ENCODE results near the gene PSKH1. TPM values are rescaled to one million over a fixed set of nuclear protein-coding genes. Genes with fewer than 3 reads are reported as not detected.

Gene PSKH1
- total and polyA plus RNA-seq, 4 donors: 11.8 to 32.9 (median 21.2) TPM

DNA sequence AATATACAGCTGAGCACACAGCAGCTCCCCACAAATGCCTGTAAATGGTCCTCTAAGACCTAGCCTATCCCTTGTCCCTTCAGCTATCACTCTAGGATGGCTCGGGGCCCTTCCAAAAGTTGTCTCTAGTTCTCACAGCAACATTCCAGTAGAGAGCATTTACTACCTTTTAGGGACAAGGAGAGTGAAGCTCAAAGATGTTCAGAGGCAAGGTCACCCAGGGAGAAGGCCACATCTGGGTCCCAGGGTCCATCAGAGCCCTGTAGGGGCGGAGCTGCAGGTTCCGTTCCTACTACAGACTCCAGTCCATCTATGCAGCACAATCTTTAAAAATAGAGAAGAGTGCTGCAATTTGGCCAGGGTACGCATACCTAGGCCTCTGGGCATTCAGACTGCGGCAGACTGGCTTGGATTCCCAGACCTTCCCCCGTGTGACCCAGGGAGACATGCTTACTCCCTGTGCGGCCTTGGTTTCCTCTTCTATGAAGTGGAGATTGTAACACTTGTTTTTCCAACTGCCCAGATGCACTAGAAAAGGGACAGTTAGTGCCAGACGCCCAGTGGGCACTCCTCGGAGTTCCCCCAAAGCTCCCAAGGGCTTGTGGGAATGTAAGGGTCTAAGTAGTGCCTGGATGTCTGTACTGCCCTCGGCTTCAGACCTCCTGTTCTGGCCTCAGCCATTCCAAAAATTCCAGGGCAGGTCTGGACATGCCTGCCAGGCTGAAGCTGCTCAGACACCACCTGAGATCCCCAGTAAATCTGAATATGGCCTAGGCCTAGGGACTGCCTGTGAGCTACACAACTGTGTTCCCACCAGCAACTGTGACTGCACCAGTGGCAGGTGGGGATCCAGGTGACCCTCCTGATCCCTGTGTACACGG lies 72.9 kb downstream of the PSKH1 start:
- peak overlapping the region; percentile 49 to 94 for H3K27ac ChIP-seq (ENCODE audit: low read depth in 1 of 2, low read length in 1 of 2)
- H3K9ac ChIP-seq (ENCODE audit: insufficient read depth in 1 of 2, low read length in 2 of 2): peak overlapping the region in 1 of 2 donors; percentile 95
- H3K27me3 ChIP-seq (ENCODE audit: control insufficient read depth in 3 of 3, insufficient read depth in 3 of 3, low read length in 2 of 3): no peaks in the 10 kb centered on the region
- no peak for DNase-seq
- 65 to 85% methylated on average over 11 of the region's 11 CpGs for WGBS, 2 donors
- H3K36me3 ChIP-seq (ENCODE audit: control insufficient read depth in 4 of 4, insufficient read depth in 4 of 4, low read length in 4 of 4): peaks cover 0 to 30% (median 14%) of the 10 kb centered on the region in 4 donors
- H3K9me3 ChIP-seq (ENCODE audit: control insufficient read depth in 4 of 4, insufficient read depth in 3 of 4, low read length in 3 of 4): no peaks in the 10 kb centered on the region
- no peak for ATAC-seq (ENCODE audit: insufficient read depth, low FRiP score)
- TF ChIP-seq, protein P1, sequence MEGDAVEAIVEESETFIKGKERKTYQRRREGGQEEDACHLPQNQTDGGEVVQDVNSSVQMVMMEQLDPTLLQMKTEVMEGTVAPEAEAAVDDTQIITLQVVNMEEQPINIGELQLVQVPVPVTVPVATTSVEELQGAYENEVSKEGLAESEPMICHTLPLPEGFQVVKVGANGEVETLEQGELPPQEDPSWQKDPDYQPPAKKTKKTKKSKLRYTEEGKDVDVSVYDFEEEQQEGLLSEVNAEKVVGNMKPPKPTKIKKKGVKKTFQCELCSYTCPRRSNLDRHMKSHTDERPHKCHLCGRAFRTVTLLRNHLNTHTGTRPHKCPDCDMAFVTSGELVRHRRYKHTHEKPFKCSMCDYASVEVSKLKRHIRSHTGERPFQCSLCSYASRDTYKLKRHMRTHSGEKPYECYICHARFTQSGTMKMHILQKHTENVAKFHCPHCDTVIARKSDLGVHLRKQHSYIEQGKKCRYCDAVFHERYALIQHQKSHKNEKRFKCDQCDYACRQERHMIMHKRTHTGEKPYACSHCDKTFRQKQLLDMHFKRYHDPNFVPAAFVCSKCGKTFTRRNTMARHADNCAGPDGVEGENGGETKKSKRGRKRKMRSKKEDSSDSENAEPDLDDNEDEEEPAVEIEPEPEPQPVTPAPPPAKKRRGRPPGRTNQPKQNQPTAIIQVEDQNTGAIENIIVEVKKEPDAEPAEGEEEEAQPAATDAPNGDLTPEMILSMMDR (IDR thresholded peaks at IDR 0.05; ENCODE audit: control extremely low read depth, extremely low read depth): no peak
- peaks cover 12 to 38% (median 19%) of the 10 kb centered on the region in 5 donors for H3K4me1 ChIP-seq (ENCODE audit: control insufficient read depth in 5 of 5, insufficient read depth in 5 of 5, low read length in 5 of 5)
- H3K4me3 ChIP-seq: no peak overlapping the region

DNA sequence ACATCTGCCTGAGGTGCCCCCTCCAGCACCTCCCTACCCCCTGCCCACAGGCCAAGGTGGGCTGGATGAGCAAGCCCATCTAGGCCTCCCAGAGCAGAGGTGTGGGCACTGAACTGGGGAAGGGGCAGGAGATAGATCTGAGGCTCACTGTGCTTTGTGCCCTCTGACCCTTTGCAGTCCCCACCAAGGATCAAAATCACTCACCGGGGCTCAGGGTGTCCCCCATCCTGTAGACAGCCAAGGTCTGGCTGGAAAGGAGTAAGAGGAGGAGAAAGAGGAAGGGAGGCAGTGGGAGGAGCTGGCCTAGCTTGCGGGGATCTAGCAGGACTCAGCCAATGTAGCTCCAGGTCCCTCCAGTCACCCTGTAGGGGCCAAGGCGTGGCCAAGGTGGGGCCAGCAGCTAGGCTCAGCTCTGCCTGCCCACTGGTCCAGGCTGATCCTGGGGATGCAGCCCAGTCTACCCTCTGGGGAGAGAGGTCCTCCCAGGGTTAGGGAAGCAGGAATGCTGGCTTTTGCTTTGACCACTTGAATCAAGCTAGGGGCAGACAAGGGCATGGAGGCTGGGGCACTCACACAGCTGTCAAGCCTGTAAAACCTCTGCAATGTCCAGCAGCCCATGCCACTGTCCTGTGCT lies 73.6 kb downstream of the PSKH1 start:
- WGBS, 2 donors: 41 to 47% methylated on average over 3 of the region's 3 CpGs
- ATAC-seq (ENCODE audit: insufficient read depth, low FRiP score) (no peak), DNase-seq (no peak)
- H3K9me3 ChIP-seq (ENCODE audit: control insufficient read depth in 4 of 4, insufficient read depth in 3 of 4, low read length in 3 of 4): no peaks in the 10 kb centered on the region
- H3K4me1 ChIP-seq (ENCODE audit: control insufficient read depth in 5 of 5, insufficient read depth in 5 of 5, low read length in 5 of 5): peaks cover 12 to 34% (median 19%) of the 10 kb centered on the region in 5 donors
- H3K4me3 ChIP-seq: peak overlapping the region; percentile 88
- peak overlapping the region; percentile 49 to 94 for H3K27ac ChIP-seq (ENCODE audit: low read depth in 1 of 2, low read length in 1 of 2)
- TF ChIP-seq, protein P1 (IDR thresholded peaks at IDR 0.05; ENCODE audit: control extremely low read depth, extremely low read depth): no peak
- peak overlapping the region; percentile 80 to 95 for H3K9ac ChIP-seq (ENCODE audit: insufficient read depth in 1 of 2, low read length in 2 of 2)
- H3K27me3 ChIP-seq (ENCODE audit: control insufficient read depth in 3 of 3, insufficient read depth in 3 of 3, low read length in 2 of 3): no peaks in the 10 kb centered on the region
- H3K36me3 ChIP-seq (ENCODE audit: control insufficient read depth in 4 of 4, insufficient read depth in 4 of 4, low read length in 4 of 4): peaks cover 0 to 23% (median 8%) of the 10 kb centered on the region in 4 donors

DNA sequence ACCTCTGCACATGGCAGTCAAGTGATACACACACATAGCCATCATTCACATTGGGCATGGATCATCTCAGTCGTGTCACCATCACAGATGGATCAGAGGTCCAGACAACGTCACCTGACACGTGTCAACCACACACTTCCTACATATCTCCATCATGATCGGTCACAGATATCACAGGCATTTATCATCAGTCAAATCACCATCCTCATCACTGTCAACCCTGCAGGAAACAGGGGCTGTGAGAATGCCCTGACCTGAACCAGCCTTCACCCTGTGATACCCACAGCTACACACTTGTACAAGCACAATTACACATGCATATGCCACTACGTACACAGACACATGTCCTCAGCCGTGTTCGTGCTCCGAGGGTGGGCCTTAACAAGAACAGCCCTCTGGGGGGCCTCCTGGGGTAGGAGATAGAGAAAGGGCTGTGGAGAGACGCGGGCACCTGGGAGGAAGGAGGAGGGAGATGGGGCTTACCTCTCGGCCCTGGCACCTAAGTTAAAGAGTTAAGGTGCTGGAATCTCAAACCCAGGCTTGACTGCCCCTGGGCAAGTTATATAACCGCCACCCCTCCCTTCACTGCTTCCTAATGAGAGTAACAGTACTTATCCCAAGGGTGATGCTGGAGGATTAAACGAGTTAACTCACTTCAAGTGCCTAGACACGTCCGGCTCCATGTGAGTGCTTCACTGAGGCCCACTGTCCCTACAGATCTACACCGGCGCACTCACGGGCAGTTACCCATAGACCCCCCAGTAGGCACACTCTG lies 74.3 kb downstream of the PSKH1 start:
- DNase-seq (peak in 2 of 3 donors; percentile 28 to 36), ATAC-seq (ENCODE audit: insufficient read depth, low FRiP score) (no peak)
- Histone ChIP-seq H3K4me1 (ENCODE audit: control insufficient read depth in 5 of 5, insufficient read depth in 5 of 5, low read length in 5 of 5) (peaks cover 12 to 32% (median 19%) of the 10 kb centered on the region in 5 donors), H3K36me3 (ENCODE audit: control insufficient read depth in 4 of 4, insufficient read depth in 4 of 4, low read length in 4 of 4) (peaks cover 0 to 16% (median 4%) of the 10 kb centered on the region in 4 donors), H3K9me3 (ENCODE audit: control insufficient read depth in 4 of 4, insufficient read depth in 3 of 4, low read length in 3 of 4) (no peaks in the 10 kb centered on the region), H3K9ac (ENCODE audit: insufficient read depth in 1 of 2, low read length in 2 of 2) (peak overlapping the region; percentile 80 to 95), H3K4me3 (peak overlapping the region; percentile 88), H3K27me3 (ENCODE audit: control insufficient read depth in 3 of 3, insufficient read depth in 3 of 3, low read length in 2 of 3) (no peaks in the 10 kb centered on the region), H3K27ac (ENCODE audit: low read depth in 1 of 2, low read length in 1 of 2) (peak overlapping the region; percentile 94 to 95)
- TF ChIP-seq, protein P1 (IDR thresholded peaks at IDR 0.05; ENCODE audit: control extremely low read depth, extremely low read depth): no peak
- 10 to 22% methylated on average over 18 of the region's 18 CpGs for WGBS, 2 donors

Measured in lung (tissue), 12 donors.